ENCODE results near the gene OVAAL. TPM values are rescaled to one million over a fixed set of nuclear protein-coding genes. Genes with fewer than 3 reads are reported as not detected.
"Not testable (repeated sequence)": the region's sequence is repeated elsewhere in the genome, so short reads cannot be mapped to it uniquely, and the experiment has no call there.

Gene OVAAL
- total RNA-seq, 1 donor from 2014 or later: not detected

DNA sequence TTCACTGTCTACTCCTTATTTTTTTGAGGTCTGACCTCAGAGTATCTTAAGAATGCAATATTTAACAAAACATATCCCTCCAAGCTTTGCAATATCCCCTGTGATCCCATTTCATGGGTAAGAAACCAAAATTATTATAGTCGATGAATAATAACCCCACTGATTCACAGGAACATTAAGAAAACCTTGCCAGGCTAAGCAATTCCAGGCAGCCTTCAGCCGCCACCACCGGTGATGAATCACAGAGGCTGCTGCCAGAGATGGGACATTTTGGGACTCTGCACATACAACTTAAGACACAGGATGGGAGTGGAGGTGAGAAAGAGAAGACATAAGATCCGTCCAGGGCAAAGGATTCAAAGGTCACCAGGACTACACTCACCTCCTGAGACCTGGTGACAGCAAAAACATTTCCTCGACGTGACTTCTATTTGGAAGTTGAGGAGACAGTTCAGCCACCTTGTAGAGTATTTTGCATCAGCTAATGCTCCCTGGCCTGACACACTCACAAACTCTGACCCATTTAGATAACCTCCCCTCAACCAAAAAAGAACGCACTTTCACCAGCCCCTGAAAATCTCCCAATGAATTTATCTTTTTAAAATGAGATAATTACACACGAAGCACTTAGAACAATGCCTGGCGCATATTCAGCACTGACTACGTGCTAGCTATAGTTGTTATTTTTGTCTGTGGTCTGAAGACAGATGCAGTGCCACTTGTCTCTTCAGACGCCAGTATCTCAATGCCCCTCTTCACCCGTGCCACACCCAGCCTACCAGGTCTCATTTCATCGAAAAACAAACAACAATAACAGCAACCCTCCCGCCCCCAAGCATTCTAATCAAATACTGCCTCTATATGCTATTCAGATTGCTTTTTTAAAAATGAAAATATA, 17.8 kb upstream of the OVAAL start:
- DNase-seq: no peak

DNA sequence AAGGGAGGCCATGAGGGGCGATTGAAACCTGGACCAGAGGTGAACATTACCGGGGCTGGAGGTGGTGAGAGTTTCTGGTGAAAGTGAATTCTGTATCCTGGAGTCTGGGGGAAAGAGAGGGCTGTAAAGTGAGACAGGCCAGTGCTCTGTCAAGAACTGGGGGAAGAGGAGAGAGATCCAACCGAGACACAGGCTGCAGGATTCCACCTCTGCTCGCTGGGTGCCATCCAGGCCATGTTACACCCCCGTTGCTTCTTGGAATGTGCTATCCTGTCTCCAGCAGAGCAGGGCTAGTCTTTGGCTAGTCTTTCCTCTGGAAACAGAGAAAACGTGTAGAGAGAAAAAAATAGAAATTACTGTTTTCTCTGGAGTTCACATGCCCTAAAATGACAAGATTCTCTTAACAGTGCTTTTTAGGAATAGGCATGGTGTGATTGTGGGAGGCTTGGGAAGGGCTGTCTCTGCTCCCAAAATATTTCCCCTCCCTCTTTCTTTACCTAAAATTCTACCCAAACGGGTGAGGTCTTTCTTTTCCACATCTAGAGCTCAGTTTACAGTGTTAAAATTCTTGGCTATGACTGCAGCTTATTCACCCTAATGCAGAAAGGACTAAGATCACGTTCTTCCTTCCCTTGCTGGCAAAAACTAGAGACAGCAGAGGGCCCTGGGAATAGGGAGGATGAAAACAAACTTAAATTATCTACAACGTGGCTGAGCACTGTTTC, 16.5 kb upstream of the OVAAL start:
- DNase-seq: no peak

DNA sequence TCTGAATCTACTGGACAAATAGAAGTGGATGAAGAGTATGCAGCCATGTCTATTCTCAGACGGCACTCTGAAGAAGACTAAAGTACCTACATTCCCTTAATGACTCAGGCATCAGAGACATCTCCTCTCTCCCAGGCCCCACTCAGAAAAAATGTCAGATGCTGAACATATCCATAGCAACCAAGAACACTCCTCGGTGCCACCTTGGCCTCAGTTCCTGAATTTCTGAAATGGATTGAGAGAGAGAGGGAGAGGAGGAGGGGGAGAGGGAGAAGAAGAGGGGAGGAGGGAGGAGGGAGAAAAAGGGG, 16.0 kb upstream of the OVAAL start:
- DNase-seq: no peak

DNA sequence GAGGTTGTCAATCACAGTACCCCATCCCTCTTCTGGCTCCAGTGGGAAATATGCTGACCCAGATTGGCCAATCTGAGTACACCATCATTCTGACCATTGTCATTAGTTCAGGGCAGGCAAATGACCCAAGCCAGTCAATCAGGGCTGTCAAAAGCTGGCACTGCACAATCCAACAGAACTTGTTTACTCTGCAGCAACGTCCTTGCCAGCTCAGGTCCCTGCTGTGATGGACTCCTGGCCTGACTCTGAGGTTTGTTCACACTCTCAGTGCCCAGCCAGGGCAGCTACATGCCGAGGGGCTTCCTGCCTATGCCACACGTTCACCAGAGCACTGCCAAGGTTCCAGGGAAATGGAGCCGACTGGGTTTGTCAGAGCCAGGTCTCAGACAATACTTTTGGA, 14.7 kb upstream of the OVAAL start:
- no peak for DNase-seq

DNA sequence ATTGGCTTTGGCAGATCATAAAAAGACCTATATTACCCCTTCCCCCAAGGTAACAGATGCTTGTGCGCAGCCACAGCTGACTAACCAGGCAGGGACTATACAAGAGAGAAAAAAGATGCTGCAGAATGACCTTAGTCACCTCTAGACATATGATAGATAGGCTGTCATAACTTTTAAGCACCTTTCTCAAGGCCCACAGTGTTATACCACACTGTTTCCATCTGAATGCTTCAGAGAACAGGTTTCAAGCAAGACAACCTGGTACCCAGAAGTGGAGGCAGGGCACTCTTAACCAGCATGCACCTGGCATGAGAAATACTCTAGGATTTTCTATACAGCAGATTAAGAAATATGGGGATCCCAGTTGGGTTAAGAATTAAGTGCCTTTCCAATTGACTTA, 12.8 kb upstream of the OVAAL start:
- no peak for DNase-seq

DNA sequence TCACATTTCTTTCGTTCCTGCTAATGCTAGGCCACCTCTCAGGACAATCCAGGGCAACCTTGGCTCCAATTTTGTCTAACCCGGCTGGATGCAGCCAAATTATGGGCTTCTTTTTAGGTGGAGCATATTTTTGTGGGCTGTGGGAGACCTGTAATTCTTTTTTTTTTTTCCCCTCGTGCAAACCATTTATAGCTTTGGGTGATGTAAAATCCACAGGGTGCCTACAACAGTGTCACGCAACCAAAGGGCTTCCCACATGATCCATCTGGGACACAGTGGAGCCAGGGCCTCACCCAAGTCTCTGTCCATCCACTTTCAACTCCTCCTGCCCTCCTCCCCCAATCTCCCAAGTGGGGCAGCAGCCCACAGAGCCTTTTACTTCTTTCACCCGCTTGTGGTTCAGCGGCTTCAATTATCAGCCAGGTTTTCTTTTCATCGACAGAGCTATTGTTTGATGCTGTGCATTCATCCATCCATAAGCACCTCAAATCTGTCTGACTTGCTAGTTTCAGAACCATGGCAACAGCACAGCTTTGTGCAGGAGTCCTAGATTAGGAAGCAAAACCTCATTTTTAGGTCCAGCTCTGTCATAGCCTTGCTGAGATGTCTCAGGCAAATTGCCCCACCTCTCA, 10.0 kb upstream of the OVAAL start:
- no peak for DNase-seq

DNA sequence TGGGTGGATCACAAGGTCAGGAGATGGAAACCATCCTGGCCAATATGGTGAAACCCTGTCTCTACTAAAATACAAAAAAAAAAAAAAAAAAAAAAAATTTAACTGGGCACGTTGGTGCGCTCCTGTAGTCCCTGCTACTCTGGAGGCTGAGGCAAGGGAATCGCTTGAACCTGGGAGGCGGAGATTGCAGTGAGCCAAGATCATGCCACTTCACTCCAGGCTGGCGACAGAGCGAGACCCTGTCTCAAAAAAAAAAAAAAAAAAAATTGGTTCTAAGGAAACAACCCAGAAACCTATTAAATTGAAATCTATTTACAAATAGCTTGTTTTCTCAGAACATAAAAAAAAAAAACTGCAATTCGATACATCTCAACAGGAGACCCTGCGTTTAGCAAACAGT, 9.0 kb upstream of the OVAAL start:
- DNase-seq: not testable (repeated sequence)

DNA sequence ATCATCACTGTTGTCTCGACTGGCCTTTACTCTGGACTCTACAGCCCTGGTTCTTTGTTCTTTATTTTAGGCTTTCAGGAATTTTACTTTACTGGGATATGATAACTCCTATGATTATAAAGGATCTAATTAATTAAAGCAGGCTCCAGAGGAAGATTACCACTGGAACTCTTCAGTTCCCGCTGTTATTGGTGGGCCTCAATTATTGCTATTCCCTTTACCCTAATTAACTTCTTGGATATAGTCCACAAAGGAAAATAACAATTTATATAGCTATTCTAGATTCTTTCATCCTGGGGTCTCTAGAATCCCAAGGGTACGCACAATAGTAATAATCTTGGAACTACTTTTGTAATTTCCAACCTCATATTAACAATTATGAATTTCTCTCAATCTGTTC, 8.5 kb upstream of the OVAAL start:
- DNase-seq: no peak

DNA sequence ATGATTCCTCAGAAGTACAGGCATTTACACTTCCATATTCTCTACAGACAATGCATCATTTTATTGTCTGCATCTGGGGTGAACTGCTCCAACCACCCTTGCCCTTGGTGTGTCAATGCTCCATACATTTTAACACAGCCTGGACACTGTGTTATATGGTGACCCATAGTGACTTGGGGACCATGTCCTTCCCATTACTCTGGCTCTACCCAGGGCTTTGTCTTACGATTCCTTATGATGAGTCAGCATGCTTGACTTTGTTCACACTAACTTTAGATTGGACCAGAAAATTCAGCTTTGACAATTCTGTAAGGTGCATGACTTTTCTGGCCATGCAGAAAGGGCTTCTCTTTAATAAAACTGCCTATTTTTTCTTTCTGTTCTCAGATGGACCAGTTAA, 6.8 kb upstream of the OVAAL start:
- DNase-seq: no peak

DNA sequence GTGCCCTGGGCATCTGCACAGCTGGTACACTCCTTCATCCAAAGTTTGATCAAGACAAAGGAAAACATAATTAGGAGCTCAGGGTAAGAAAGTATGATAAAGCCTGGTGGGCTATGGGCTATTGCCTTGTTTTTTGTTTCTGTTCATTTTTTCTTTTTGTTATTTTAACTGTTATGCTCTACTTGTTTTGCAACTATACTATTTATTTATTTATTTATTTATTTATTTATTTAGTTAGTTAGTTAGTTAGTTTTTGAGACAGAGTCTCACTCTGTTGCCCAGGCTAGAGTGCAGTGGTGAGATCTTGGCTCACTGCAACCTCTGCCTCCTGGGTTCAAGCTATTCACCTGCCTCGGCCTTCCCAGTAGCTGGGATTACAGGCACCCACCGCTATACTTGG, 5.7 kb upstream of the OVAAL start:
- DNase-seq: not testable (repeated sequence)

DNA sequence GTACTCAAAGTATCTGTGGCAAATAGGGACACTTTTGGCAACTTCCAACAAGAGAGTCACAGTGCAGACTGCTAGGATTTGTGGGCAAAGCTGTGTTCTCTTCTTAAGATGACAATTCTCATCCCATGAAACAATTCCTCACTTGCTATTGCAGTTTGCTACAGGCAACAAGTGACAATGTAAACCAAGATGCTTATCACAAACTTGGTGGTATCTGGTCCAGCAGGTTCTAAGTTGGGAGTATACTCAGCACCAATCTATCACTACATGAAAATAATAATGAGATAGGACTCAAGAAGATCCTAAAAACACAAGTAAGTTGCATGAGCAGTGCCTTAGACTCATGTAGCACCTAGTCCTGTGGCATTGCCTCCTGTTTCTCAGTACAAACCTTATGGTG, 3.4 kb upstream of the OVAAL start:
- DNase-seq: no peak

DNA sequence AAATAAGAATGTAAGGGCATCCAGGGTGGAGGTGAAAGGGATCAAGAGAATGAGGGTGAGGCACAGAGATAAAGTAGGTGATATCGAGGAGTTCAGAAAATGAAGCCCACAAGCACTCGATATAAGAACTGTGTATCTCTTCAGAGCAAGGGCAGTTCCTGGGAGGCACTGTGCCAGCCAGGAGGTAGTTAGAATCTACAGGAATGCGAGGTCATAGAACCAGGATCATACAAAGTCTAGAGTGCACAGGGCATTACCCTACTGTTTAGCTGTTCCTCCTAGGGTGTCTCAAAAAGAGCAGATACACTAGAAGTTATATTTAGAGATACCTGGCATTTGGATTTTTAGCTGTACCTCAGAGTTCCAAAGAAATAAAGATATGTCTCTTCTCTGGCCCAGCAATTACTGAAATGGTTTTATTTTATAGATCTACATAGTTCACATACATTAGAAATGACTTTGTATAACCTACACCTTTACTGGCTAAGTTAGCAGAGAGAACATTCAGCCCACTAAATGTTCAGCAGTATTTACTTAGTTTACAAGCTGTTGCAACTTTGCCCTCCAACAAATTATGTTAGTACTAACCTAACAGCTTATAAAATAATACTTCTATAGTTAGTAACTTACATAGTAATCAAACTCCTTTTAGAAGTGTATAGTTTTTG, 1.6 kb downstream of the OVAAL start:
- no peak for DNase-seq

DNA sequence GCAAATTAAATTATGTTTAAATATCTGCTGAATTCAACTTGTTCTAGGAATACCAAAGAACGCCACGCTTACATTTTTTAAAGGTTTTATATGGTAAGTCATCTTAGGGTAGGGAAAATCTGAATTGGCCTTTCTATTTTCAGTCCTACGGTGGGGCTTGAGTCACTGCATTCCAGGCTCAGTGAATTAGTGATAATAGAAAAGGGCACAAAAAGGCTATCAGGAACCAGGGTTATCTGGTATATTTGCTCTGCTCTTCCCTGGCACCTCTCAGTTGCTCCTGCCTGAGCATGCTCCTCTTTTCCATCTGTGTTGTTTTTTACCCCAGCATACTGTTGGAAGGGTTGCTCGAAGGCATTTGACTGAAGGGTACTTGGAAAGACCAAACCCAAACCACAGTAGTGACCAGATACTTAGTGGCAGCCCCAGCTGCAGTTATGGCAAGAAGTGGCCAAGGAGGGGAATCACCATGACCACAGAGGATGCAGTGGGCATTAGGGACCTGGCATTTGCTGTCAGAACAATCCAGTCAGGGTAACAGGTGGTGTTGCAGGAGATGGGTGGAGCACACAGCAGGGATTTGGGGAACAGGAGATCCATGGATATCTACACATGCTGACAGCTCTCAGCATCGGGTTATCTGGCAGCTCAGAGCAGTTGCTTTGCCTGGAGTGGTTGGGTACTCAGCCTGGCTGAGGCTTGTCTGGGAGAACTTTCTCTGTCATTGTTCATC, 2.3 kb downstream of the OVAAL start:
- no peak for DNase-seq

DNA sequence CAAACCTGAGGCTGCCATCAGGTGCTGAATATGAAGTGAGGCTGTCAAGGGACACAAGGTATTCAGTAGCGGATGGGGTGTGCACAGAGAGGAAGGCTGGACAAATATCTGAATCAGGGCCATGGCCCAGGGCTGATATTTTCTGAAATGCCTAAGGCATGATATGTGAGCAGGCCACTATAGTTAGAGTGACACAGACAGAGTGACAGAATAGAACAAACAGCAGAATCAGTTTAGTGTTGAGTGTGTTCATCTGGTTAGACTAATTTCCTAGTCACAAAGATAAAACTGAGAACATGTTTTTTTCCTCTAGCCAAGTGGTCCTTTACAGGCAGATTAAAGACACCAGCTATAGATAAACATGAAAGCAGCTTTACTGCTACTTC, 3.9 kb downstream of the OVAAL start:
- no peak for DNase-seq

DNA sequence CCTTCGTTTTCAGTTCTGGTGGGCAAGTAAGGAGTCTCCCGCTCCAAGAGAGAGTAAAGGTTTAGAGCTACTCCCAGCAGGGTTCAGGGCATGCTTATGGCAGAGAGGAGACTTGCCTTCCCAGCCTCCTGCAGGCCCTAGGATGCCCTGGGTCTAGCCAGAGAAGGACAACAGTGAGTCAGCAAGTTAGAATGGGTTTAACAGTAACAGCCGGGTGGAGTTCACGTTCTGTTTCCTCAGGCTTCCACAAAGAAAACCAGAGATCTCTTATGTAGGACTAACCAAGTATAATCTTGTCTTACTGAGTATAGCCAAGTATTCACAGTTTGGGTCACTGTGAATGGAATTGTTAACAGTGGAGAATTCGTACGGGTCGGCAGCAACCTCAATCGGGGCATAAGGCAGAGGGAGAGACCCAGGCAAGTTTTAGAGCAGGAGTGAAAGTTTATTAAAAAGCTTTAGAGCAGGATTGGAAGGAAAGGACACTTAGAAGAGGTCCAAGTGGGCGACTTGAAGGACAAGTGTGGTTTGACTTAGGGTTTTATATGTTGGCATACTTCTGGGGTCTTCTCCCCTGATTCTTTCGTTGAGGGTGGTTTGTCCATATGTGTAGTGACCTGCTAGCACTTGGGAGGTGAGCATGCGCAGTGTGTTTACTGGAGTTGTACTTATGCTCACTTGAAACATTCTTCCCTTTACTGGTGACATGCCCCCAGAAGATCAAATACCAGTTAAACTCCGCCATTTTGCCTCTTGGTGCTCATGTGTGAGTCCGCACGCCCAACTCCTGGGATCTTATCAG, 4.5 kb downstream of the OVAAL start:
- no peak for DNase-seq

DNA sequence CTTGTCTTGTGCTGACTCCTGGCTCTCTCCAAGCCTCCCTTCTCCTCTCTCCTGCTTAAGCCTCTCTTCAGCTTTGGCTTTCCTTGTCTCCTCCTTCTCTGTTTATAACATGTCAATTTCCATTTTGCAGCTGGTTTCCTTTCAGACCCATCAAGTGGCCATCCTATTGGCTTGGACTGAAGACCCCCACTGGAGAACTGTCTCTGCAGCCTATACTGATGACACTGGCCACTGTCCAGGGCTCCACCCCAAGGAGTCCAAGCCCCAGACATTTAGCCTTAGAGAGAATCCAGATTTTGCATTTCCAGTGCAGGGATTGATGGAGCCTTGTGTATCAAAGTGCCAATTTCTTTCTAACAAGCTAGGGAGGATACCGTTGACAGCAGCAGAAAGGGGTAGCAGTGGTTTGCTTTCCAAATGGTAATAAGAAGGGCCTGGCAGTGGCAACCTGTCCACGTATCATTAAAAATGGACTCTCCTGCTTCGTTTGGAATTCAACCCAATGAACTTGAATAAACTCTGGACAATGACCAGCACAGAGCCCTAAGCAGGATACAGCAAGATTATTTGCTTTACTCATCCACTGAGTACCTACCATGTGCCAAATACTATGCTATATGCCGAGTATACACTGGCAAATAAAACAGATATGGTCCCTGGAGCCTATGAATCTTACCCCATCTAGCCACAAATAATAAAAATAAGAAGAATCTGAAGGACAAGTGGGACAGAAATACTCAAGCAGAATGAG, 6.5 kb downstream of the OVAAL start:
- no peak for DNase-seq

DNA sequence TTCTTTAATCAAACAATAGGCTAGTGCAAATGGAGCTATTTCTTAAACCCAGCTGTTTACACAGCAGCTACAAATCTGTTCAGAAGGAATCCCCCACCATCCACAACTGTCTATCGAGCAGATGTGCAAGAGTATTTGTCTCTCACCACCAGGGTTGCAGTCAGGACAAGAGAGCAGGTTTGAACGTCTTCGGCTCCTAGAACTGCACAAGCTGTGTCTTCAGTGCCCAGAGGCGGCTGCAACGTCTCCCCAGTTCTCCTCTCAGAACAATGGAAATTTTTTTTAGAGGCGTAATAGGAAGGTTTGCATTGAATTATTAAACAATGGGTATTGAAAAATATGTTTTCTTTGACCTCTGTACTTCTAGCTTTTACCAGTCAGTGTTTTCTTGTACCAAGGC, 7.3 kb downstream of the OVAAL start:
- DNase-seq: no peak

DNA sequence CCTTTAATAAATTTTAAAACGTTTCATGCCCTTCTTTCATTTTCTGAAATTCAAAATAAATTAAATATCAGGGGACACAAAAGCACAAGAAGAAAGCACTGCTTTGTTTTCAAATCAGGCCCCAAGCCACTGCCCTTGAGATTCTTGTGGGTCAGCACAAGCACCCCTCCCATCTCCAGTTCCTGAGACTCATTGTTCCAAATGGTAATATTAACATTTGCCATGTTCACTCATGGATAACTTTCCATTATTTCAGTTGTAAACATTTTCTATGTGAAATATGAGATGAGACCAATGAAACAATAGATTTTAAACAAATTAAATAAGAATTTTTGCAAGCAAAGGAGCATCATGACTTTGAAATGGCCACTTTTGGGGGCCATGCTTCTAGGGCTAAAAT, 7.7 kb downstream of the OVAAL start:
- DNase-seq: no peak

DNA sequence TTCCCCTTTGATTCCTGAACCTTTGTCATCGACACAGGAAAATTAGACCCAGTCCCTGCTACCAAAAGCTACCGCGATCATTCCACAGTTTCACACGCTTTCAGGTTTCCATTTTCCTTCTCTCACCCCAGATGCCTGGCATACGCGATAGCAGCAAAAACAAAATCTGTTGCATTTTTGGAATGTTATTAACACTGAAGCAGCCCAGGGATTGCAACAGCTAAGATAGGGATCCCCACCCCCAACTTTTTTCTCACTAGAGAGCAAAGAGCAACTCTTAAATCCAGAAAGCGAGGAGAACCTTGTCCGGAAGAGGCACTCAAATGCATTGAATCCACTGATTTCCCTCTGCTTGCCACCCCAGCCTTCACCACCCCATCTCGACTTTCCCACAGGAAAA, 8.9 kb downstream of the OVAAL start:
- no peak for DNase-seq

DNA sequence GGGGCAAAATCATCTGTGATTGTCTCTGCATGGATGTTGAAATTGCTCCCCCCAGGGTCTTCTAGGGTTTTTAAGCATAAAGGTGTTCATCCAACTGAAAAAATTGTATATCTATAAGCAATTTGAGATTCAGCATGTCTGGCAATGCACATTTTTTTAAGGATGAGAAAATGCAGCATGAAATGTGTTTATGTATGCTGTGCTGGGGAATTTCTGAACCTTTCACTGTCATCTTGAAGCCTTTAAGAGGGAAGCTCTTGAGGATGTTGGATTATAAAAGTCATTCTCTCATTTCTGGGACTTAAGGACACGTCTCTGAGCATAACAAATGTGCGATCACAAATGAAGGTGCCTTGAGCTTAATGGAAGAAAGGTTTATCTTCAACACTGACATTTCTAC, 9.4 kb downstream of the OVAAL start:
- DNase-seq: no peak

All from skin of body (tissue), 2 donors.